OCI-M2 (cell line): ENCODE measurements around the gene PLEKHA6.

ENCODE experiments used
- DNase-seq: peaks from one replicate; lab custom pipeline; 2025; ENCODE audit not compliant: unreplicated experiment; lab: John Stamatoyannopoulos, UW

The PLEKHA6 gene

DNA sequence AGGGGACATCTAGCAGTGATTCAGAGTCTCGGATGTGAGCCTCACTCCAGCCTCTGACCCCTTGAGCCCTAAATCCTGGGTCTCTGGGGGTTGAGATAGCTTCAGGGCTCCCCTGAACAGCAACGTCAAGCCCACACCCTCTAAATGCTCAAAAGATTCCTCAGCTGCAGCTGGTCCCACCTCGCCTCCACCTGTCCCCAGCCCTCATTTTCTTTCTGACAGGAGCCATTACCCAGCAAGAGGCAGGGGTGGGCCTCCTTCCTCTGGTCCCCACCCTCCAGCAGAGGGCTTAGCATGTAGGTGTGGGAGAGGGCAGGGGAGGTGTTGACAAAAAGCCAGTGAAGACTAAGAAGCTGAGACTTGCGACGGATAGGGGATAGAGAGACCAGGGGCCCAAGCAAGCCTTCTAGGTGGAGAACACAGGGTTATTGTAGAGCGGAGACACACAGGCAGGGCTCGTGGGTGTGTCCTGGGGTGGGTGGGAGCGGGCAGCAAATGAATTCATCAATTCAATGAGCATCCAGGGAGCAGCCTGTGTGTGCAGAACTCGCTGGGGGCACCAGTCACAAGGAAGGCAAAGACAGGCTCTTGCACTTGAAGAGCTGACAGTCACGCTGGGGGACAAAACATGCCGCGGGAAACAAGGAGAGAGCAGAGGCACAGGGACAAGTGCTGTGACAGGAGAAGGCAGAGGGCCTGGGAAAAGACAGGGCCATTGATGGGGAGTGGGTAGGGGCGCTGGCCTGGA is 97.0 kb downstream of the PLEKHA6 start:
- DNase-seq, result no peak

DNA sequence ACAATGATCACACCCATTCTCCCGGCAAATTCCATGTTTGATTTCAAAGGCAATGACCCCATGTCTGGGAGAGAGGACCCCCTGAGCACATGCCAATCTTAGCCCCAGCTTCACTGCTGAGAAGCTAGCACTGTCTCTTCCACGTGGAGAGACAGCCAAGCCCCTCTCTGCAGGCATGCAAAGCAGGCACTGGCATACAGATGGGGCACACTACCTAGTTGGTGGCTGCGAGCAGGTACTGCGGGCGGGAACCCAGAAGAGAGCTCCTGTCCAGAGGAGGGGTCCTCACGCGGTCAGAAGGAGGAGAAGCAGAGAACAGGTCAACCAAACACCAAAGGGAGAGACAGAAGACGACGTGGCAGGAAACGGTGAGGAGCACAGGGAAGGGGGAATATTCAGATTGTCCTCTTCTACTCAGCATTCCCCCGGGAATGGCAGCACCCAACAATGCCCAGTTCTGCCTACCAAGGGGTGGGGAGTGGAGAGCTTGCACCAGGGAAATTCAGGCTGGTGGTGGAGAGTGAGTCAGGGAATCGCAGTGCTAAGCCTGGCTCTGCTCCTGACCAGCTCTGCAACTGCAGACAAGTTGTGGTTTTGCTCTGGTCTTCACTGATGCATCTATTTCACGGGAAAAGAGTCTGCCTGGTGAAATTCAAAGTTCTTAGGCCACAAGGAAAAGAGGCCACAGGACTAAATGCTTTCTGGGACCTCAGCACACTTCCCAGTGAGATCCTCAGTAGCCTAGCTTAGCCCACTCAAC is 97.8 kb downstream of the PLEKHA6 start:
- DNase-seq, result no peak

GRCh38 chr1:204261266-204261665 is 98.5 kb downstream of the PLEKHA6 start:
- no peak for DNase-seq

DNA sequence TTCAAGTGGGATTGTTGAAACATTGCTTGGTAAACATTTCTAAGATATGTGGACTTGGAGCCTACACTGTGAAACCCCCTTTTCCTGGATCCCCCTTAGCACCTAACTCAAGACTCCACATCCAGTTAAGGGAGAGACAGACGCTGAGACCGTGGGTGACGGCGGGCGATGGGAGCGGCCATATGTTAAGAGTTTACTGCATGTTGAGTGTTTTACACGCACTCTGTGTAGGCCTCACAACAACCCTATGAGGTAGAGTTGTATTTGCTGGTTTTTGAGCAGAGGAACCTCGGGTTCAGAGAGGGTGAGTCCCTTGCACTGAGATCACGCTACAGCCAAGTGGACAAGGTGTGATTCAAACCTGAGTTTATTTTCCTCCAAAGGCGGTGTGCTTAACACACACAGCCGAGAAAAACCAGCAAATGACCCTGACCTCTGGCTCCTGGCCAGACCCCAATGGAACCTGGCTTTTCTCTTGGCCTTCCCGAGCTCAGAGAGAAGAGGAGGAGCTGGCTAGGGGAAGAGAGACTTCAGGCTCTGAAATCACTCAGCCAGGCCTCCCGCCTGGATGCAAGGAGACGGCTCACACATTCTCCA is 99.0 kb downstream of the PLEKHA6 start:
- DNase-seq, result no peak

DNA sequence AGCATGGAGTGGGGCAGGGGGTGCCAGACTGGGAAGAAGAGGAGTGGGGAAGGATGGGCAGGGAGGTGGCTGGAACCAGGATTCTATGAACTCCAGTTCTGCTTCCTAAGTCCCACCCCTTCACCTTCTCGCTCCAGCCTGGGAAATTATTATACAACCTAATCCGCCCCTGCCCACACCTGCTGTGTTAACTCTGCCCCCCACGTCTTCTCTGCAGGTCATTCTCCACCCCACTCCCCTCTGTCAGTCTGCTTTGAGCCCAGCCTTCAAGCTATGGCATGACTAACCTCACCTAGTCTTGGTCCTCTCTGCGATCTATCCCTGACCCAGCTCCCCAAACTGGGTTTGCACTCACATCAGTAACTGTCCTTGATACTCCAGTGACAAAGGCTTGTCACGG is 99.9 kb downstream of the PLEKHA6 start:
- DNase-seq, result no peak

GRCh38 chr1:204259196-204259595 is 100.5 kb downstream of the PLEKHA6 start:
- no peak for DNase-seq

GRCh38 chr1:204258213-204259115 is 101.3 kb downstream of the PLEKHA6 start:
- DNase-seq, result no peak

DNA sequence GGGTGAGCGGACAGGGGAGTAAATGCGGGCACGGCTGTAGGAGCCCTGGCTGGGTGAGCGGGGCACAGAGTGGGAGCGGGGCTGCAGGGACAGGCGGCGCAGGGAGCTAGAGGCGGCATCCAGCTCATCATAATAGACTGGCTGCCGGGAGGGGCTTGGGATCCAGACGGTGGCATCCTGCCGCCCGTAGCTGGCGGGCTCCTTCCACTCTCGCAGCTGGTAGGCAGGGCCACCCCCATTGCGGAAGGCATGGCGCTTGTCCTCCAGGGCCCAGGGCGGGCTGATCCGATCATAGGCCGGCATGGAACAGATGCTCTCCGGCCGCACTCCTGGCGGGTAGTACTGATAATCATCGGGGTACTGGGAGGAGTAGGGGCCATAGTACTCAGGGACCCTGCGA is 102.3 kb downstream of the PLEKHA6 start:
- no peak for DNase-seq

DNA sequence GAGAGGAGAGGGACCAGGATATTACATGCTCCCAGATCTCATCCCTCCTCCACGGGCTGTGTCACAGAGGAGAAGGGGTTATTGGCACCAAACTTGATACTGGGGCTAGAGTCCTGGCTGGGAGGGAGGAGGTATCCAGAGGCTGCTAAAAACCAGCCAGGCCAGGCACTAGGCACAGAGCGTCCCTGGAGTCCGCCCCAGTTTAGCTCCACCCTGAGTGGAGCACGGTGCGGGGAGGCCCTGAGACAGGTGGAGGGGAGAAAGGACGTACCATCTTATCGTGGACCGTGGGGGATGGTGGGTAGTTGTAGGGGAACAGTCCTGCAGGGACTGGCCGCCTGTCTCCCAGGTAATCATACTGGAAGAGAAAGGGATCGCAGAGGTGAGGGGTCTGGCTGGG is 103.2 kb downstream of the PLEKHA6 start:
- DNase-seq, result no peak

GRCh38 chr1:204255966-204256365 is 103.8 kb downstream of the PLEKHA6 start:
- DNase-seq, result no peak

DNA sequence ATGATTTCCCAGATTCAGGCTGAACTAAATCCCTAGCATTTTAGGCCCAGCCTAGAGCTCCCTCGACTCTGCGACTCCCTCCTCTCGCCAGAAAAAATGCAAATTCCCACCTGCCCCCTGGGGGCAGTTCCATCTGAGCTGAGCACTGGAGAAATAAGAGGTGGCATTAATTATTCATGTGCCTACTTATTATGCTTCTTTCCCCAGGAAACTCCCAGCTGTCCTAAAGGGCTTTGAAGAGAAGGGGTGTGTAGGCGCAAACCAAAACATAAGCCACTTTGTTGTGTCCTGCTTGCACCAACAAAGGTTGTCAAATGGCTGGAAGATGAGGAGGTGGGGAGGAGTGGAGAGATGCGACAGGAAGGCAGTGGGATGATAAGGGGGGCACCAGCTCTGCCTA is 104.5 kb downstream of the PLEKHA6 start:
- DNase-seq, result no peak

DNA sequence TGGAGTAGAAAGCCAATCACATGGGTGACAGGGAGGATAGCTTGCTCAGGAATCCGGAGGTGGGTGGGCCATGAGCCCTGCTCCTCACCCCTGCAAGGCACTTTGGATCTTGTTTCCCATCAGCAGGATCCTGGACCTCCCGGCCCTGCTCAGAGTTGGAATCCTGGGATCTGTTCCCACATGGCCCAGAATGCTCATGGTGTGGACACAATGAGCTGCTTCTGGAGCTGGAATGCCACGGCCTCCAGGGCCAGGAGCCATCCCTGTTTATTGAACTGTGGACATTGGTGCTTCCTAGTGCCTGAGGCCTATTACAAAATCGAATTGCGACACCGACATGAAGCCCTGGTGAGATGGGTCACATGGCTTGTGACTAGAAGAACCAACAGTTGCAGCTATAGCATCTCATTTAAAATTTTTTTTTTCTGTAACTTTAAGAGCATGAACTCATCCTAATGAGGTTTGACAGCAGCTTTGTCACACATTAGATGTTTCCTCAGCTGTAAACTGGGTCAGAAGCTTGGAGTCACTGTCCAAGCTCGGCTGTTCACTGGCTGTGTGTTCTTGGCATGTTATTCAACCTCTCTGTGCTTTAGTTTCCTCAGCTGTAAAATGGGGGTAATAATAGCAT is 105.6 kb downstream of the PLEKHA6 start:
- DNase-seq, result no peak

DNA sequence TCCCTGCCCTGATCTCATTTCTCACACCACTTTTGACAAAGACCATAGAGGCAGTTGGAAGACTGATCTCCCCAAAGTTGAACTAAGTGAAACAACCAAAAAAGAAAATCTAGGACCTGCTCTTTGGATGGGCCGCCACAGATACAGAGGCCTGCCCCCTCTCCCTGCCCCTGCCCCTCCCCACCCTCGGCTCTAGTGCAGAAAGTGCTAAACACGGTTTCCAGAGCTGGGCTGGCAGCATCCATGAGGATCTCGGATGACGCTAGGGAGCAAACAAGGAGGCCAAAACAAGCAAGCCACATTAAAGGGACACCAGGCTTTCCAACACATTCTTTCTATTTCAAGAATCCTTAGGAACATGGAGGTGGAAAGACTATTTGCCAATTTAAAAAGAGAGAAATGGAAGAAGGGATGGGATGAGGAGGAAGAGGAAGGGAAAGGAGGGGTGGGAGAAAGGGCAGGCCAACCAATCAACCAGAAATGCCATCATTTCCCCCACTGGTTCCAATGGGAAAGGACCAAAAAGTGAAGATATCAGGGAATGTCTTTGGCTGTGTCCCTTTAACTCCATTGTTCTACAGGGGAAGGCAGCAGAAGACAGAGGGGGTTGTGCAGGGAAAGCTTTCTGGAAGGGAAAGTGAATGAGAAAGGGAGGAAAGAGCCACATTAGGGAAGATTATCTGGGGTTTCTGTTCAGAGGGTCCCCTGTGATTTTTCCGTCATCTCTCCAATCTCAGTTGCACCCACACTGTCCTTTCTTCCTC is 107.6 kb downstream of the PLEKHA6 start:
- DNase-seq, result no peak

GRCh38 chr1:204251286-204251685 is 108.4 kb downstream of the PLEKHA6 start:
- DNase-seq, result no peak

GRCh38 chr1:204250428-204251030 is 109.2 kb downstream of the PLEKHA6 start:
- DNase-seq, result no peak

GRCh38 chr1:204249736-204250427 is 109.8 kb downstream of the PLEKHA6 start:
- no peak for DNase-seq

DNA sequence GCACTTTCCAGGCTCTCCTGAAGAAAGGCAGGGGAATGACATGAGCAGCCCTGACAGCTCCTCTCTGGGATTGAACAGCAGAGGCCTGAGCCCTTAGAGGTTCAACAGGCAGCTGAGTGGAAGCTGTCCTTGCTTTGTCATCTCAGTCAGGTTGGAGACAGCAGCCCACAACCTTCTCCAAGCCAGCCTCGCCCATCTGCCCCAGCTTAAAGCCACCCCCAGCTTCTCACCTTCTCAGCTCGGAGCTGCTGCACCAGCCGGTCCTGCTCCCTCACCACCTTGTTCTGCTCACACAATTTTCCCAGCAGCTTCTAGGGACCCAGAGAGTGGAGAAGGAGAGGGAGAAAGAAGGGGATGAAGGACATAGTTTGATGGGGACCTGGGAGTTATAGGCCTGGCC is 110.8 kb downstream of the PLEKHA6 start:
- DNase-seq, result no peak

GRCh38 chr1:204246876-204247275 is 112.9 kb downstream of the PLEKHA6 start:
- DNase-seq, result no peak

- no peak for DNase-seq
Measured at GRCh38 chr1:204242920-204243319, 116.8 kb downstream of the PLEKHA6 start.
